Nephron progenitor cell (in vitro differentiated cells): ENCODE measurements around the gene HTT-AS.
A peak's percentile ranks its signal among the peaks of the same experiment; 100 is the strongest.

ENCODE experiments used
- DNase-seq: peaks from one replicate; pipeline ENCODE4 v3.0.0; 2021
- H3K27ac Mint-ChIP-seq: 2 replicates; pipeline ENCODE4 v1.8.0; 2021; ENCODE audit warnings: mild to moderate bottlenecking, moderate library complexity, mixed read lengths
- H3K27me3 Mint-ChIP-seq: 2 replicates; pipeline ENCODE4 v1.8.0; 2021; ENCODE audit warnings: mild to moderate bottlenecking, low read depth, mixed read lengths; ENCODE audit not compliant: poor library complexity
- H3K36me3 Mint-ChIP-seq: 2 replicates; pipeline ENCODE4 v1.8.0; 2021; ENCODE audit warnings: low read depth, mixed read lengths
- H3K4me1 Mint-ChIP-seq: 2 replicates; pipeline ENCODE4 v1.8.0; 2021; ENCODE audit warnings: mixed read lengths
- H3K4me3 Mint-ChIP-seq: 2 replicates; pipeline ENCODE4 v1.8.0; 2021; ENCODE audit warnings: mild to moderate bottlenecking, moderate library complexity, mixed read lengths
- H3K9me3 Mint-ChIP-seq: 2 replicates; pipeline ENCODE4 v1.8.0; 2021; ENCODE audit warnings: mild to moderate bottlenecking, moderate library complexity, mixed read lengths
- TF ChIP-seq, protein P1 (sequence below): fragments of 200-600 bp; sonication (generic); IDR thresholded peaks from 2 replicates; pipeline ENCODE4 v1.5.0; 2021; ENCODE audit warnings: antibody characterized with exemption

The HTT-AS gene

DNA sequence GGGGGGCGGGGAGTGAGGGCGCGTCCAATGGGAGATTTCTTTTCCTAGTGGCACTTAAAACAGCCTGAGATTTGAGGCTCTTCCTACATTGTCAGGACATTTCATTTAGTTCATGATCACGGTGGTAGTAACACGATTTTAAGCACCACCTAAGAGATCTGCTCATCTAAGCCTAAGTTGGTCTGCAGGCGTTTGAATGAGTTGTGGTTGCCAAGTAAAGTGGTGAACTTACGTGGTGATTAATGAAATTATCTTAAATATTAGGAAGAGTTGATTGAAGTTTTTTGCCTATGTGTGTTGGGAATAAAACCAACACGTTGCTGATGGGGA is 1.3 kb upstream of the HTT-AS start:
- H3K27ac Mint-ChIP-seq, result peak overlapping the region; percentile 100
- no peak for DNase-seq
- peaks cover 3% of the 10 kb centered on the region for H3K27me3 Mint-ChIP-seq
- H3K4me1 Mint-ChIP-seq, result peaks cover 44% of the 10 kb centered on the region
- H3K36me3 Mint-ChIP-seq, result peaks cover 22% of the 10 kb centered on the region
- no peaks in the 10 kb centered on the region for H3K9me3 Mint-ChIP-seq
- TF ChIP-seq, protein P1, sequence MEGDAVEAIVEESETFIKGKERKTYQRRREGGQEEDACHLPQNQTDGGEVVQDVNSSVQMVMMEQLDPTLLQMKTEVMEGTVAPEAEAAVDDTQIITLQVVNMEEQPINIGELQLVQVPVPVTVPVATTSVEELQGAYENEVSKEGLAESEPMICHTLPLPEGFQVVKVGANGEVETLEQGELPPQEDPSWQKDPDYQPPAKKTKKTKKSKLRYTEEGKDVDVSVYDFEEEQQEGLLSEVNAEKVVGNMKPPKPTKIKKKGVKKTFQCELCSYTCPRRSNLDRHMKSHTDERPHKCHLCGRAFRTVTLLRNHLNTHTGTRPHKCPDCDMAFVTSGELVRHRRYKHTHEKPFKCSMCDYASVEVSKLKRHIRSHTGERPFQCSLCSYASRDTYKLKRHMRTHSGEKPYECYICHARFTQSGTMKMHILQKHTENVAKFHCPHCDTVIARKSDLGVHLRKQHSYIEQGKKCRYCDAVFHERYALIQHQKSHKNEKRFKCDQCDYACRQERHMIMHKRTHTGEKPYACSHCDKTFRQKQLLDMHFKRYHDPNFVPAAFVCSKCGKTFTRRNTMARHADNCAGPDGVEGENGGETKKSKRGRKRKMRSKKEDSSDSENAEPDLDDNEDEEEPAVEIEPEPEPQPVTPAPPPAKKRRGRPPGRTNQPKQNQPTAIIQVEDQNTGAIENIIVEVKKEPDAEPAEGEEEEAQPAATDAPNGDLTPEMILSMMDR, result no peak
- H3K4me3 Mint-ChIP-seq, result peak overlapping the region; percentile 96

DNA sequence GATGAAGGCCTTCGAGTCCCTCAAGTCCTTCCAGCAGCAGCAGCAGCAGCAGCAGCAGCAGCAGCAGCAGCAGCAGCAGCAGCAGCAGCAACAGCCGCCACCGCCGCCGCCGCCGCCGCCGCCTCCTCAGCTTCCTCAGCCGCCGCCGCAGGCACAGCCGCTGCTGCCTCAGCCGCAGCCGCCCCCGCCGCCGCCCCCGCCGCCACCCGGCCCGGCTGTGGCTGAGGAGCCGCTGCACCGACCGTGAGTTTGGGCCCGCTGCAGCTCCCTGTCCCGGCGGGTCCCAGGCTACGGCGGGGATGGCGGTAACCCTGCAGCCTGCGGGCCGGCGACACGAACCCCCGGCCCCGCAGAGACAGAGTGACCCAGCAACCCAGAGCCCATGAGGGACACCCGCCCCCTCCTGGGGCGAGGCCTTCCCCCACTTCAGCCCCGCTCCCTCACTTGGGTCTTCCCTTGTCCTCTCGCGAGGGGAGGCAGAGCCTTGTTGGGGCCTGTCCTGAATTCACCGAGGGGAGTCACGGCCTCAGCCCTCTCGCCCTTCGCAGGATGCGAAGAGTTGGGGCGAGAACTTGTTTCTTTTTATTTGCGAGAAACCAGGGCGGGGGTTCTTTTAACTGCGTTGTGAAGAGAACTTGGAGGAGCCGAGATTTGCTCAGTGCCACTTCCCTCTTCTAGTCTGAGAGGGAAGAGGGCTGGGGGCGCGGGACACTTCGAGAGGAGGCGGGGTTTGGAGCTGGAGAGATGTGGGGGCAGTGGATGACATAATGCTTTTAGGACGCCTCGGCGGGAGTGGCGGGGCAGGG is 711 bp upstream of the HTT-AS start:
- H3K36me3 Mint-ChIP-seq, result peaks cover 17% of the 10 kb centered on the region
- peak overlapping the region; percentile 96 for H3K4me3 Mint-ChIP-seq
- no peaks in the 10 kb centered on the region for H3K9me3 Mint-ChIP-seq
- TF ChIP-seq, protein P1, result no peak
- H3K4me1 Mint-ChIP-seq, result peaks cover 47% of the 10 kb centered on the region
- H3K27ac Mint-ChIP-seq, result peak overlapping the region; percentile 100
- peaks cover 7% of the 10 kb centered on the region for H3K27me3 Mint-ChIP-seq
- peak; percentile 82 for DNase-seq

DNA sequence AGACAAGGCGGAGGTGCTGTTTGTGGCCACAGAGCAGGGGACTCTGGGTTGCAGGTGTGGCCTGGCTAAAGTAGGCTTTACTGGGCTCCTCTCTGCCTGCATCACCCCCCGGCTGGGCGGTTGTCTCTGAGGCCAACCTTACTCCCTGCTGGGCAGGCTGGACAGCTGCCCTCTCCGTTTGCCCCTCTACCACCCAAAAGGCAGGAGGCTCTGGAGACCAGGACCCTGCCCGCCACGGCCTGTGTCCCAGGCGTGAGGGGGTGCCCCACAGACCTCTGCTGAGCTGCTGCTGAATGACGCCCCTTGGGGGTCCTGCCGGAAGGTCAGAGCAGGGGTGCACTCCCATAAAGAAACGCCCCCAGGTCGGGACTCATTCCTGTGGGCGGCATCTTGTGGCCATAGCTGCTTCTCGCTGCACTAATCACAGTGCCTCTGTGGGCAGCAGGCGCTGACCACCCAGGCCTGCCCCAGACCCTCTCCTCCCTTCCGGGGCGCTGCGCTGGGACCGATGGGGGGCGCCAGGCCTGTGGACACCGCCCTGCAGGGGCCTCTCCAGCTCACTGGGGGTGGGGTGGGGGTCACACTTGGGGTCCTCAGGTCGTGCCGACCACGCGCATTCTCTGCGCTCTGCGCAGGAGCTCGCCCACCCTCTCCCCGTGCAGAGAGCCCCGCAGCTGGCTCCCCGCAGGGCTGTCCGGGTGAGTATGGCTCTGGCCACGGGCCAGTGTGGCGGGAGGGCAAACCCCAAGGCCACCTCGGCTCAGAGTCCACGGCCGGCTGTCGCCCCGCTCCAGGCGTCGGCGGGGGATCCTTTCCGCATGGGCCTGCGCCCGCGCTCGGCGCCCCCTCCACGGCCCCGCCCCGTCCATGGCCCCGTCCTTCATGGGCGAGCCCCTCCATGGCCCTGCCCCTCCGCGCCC is 920 bp downstream of the HTT-AS start:
- H3K4me3 Mint-ChIP-seq, result peak overlapping the region; percentile 25

DNA sequence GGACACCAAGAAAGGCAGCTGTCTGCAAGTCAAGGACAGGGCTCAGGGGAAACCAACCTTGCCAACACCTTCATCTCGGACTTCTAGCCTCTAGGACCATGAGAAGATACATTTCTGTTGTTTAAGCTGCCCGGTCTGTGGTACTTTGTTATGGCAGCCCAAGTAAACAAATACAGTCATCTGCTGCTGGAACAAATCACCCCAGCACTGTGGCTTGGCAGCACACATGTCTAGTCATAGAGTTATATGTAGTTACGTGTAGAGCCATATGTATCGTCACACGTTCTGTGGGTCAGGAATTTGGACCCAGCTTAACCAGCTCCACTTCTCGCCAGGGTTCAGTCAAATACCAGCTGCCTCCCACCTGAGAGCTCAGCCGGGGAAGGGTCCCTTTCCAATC is 2.5 kb downstream of the HTT-AS start:
- H3K4me3 Mint-ChIP-seq, result no peak overlapping the region
- TF ChIP-seq, protein P1, result no peak
- H3K4me1 Mint-ChIP-seq, result peaks cover 29% of the 10 kb centered on the region
- peaks cover 1% of the 10 kb centered on the region for H3K9me3 Mint-ChIP-seq
- peaks cover 20% of the 10 kb centered on the region for H3K27me3 Mint-ChIP-seq
- no peak for DNase-seq
- no peak overlapping the region for H3K27ac Mint-ChIP-seq
- no peaks in the 10 kb centered on the region for H3K36me3 Mint-ChIP-seq

More for the DNA sequence above, 920 bp downstream of the HTT-AS start:
- no peaks in the 10 kb centered on the region for H3K9me3 Mint-ChIP-seq
- peaks cover 37% of the 10 kb centered on the region for H3K4me1 Mint-ChIP-seq
- H3K27me3 Mint-ChIP-seq, result peaks cover 20% of the 10 kb centered on the region
- no peak overlapping the region for H3K27ac Mint-ChIP-seq
- peaks cover 6% of the 10 kb centered on the region for H3K36me3 Mint-ChIP-seq
- DNase-seq, result no peak
- TF ChIP-seq, protein P1, result no peak

GRCh38 chr4:3070709-3071500 is 3.4 kb downstream of the HTT-AS start:
- no peak for DNase-seq
- H3K36me3 Mint-ChIP-seq, result no peaks in the 10 kb centered on the region
- TF ChIP-seq, protein P1, result no peak
- H3K9me3 Mint-ChIP-seq, result peaks cover 4% of the 10 kb centered on the region
- peaks cover 24% of the 10 kb centered on the region for H3K27me3 Mint-ChIP-seq
- no peak overlapping the region for H3K27ac Mint-ChIP-seq
- peaks cover 20% of the 10 kb centered on the region for H3K4me1 Mint-ChIP-seq
- H3K4me3 Mint-ChIP-seq, result no peak overlapping the region
